ENCODE results near the gene KCTD20. TPM values are rescaled to one million over a fixed set of nuclear protein-coding genes. Genes with fewer than 3 reads are reported as not detected.

KCTD20 gene
- polyA plus RNA-seq, 4 donors, result 43.8 to 53.8 (median 50.2) TPM

GRCh38 chr6:36491378-36491965, 48.7 kb downstream of the KCTD20 start:
- DNase-seq (ENCODE audit: low read depth in 4 of 4, low spot score in 2 of 4), result no peak

- no peak for DNase-seq (ENCODE audit: low read depth in 4 of 4, low spot score in 2 of 4)
Observed at GRCh38 chr6:36492092-36492491, 49.3 kb downstream of the KCTD20 start.

GRCh38 chr6:36492621-36493020, 49.8 kb downstream of the KCTD20 start:
- DNase-seq (ENCODE audit: low read depth in 4 of 4, low spot score in 2 of 4), result no peak

GRCh38 chr6:36493319-36493718, 50.5 kb downstream of the KCTD20 start:
- no peak for DNase-seq (ENCODE audit: low read depth in 4 of 4, low spot score in 2 of 4)

- DNase-seq (ENCODE audit: low read depth in 4 of 4, low spot score in 2 of 4), result no peak
Observed at GRCh38 chr6:36493859-36494258, 51.1 kb downstream of the KCTD20 start.

GRCh38 chr6:36495086-36495485, 52.3 kb downstream of the KCTD20 start:
- no peak for DNase-seq (ENCODE audit: low read depth in 4 of 4, low spot score in 2 of 4)

- DNase-seq (ENCODE audit: low read depth in 4 of 4, low spot score in 2 of 4), result no peak
Observed at GRCh38 chr6:36499918-36500317, 57.1 kb downstream of the KCTD20 start.

GRCh38 chr6:36501686-36502085, 58.9 kb downstream of the KCTD20 start:
- no peak for DNase-seq (ENCODE audit: low read depth in 4 of 4, low spot score in 2 of 4)

GRCh38 chr6:36504181-36504580, 61.4 kb downstream of the KCTD20 start:
- DNase-seq (ENCODE audit: low read depth in 4 of 4, low spot score in 2 of 4), result no peak

GRCh38 chr6:36504982-36505381, 62.2 kb downstream of the KCTD20 start:
- DNase-seq (ENCODE audit: low read depth in 4 of 4, low spot score in 2 of 4), result no peak

GRCh38 chr6:36505744-36506534, 63.1 kb downstream of the KCTD20 start:
- no peak for DNase-seq (ENCODE audit: low read depth in 4 of 4, low spot score in 2 of 4)

GRCh38 chr6:36506611-36507010, 63.8 kb downstream of the KCTD20 start:
- peak in 2 of 4 donors; percentile 3 to 13 for DNase-seq (ENCODE audit: low read depth in 4 of 4, low spot score in 2 of 4)

- DNase-seq (ENCODE audit: low read depth in 4 of 4, low spot score in 2 of 4), result no peak
Observed at GRCh38 chr6:36508532-36508931, 65.7 kb downstream of the KCTD20 start.

GRCh38 chr6:36510365-36510764, 67.6 kb downstream of the KCTD20 start:
- DNase-seq (ENCODE audit: low read depth in 4 of 4, low spot score in 2 of 4), result no peak

- no peak for DNase-seq (ENCODE audit: low read depth in 4 of 4, low spot score in 2 of 4)
Observed at GRCh38 chr6:36514554-36515456, 72.0 kb downstream of the KCTD20 start.

GRCh38 chr6:36515844-36516243, 73.0 kb downstream of the KCTD20 start:
- DNase-seq (ENCODE audit: low read depth in 4 of 4, low spot score in 2 of 4), result no peak

GRCh38 chr6:36516559-36516958, 73.8 kb downstream of the KCTD20 start:
- DNase-seq (ENCODE audit: low read depth in 4 of 4, low spot score in 2 of 4), result no peak

- DNase-seq (ENCODE audit: low read depth in 4 of 4, low spot score in 2 of 4), result no peak
Observed at GRCh38 chr6:36516988-36517387, 74.2 kb downstream of the KCTD20 start.

GRCh38 chr6:36517408-36517807, 74.6 kb downstream of the KCTD20 start:
- no peak for DNase-seq (ENCODE audit: low read depth in 4 of 4, low spot score in 2 of 4)

GRCh38 chr6:36519352-36519751, 76.6 kb downstream of the KCTD20 start:
- DNase-seq (ENCODE audit: low read depth in 4 of 4, low spot score in 2 of 4), result no peak

GRCh38 chr6:36523451-36523850, 80.7 kb downstream of the KCTD20 start:
- DNase-seq (ENCODE audit: low read depth in 4 of 4, low spot score in 2 of 4), result no peak

Measured in left renal cortex interstitium (tissue), 4 donors.